Left lobe of liver (tissue), 2 donors: Measurements from ENCODE around the gene ADA. TPM values are rescaled to one million over a fixed set of nuclear protein-coding genes. Genes with fewer than 3 reads are reported as not detected.

Experiments used
- ATAC-seq: fragments of 200-7000 bp; cut with Tn5 transposase; one replicate; pipeline ENCODE4 v1.9.1; 2020; ENCODE audit warnings: mild to moderate bottlenecking, moderate library complexity
- DNase-seq: peaks from one replicate; pipeline ENCODE4 v3.0.0-alpha.2; 2020; ENCODE audit warnings: low spot score
- total RNA-seq: library from RNA; stranded (reverse); gene quantifications from one replicate; pipeline ENCODE4 v1.2.1, GENCODE V29; 2021
- donor health status: DM: no; HTN: no; CAD: no; lungs with moderate emphysema.
- donor health status: DM: no; HTN: yes; CAD: no.

The ADA gene
- total RNA-seq, 1 donor from 2014 or later, result 3.7 TPM

GRCh38 chr20:44627364-44628010, 24.0 kb downstream of the ADA start:
- ATAC-seq (no peak), DNase-seq (no peak)

DNA sequence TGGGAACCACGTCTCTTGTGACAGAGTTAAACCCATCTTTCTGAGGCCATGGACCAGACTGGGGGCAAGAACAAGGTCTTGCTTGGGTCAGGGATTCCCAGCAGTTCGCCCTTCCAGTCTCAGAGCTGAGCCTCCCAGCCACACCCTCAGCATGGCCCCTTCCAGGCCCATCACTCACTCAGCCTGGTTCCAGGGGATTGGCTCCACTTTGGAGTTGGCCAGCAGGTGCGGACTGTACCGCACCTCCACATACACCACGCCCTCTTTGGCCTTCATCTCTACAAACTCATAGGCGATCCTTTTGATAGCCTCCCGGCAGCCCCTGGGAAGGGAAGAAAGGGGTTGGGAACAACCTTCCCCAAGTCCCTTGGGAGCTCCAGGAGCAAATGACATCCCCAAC, 25.2 kb downstream of the ADA start:
- ATAC-seq, result no peak
- no peak for DNase-seq

- no peak for ATAC-seq
- no peak for DNase-seq
Measured at GRCh38 chr20:44625361-44625760, 26.1 kb downstream of the ADA start.

- DNase-seq (no peak), ATAC-seq (no peak)
Measured at GRCh38 chr20:44624743-44625271, 26.7 kb downstream of the ADA start.

- no peak for DNase-seq
- ATAC-seq, result no peak
Measured at GRCh38 chr20:44624152-44624551, 27.3 kb downstream of the ADA start.

DNA sequence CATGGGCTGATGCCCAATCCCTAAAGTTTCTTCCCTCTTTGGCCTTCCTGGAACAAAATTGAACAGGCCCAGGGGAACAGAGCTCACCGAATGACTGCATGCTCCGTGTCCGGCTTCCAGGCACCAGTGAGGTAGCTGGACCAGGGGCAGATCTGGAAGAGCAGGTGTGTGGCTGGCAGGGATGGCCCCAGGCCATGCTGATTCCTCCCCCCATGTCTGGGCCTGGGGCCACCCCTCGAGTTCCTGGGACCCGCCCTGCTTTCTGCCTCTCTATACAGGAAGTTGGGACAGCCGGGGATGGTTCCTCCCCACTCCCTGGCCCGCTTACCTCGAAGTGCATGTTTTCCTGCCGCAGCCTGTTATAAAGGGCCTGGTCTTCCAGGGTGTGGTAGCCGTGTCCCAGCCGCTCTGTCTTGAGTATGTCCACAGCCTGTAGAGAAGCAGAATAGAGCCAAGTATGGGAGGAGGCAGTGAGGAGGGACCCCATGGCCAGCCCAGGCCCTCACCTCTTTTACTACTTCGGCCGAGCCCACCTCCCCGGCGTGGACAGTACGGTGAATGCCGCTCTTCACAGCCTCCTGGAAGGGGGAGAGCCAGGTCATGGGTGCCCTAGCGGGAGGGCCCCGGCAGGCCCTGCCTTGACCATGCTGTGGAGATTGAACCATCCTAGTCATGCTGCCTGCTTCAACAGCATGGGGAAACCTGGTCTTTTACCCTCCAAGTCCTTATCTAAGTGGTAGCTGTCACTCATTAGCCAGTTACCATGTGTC, 28.8 kb downstream of the ADA start:
- DNase-seq (no peak), ATAC-seq (no peak)

GRCh38 chr20:44621939-44622338, 29.6 kb downstream of the ADA start:
- DNase-seq (no peak), ATAC-seq (no peak)

DNA sequence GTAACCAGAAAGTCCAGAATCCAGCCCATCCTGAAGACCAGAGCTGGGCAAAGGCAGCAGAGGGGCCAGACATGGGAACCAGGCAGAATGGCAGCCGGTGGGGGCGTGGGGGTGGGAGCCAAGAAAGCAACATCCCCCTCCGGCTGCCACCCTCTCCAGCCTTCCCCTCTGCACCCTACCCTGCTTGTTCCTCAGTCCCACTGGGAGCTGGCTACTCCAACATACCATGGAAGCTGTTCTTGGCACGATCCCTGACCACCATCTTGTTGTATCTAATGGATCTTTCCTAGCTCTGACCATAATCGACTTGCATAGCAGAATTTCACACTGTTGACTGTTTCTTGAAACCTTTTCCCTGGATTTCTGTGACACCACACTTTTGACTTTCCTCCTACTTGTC, 30.2 kb downstream of the ADA start:
- ATAC-seq (no peak), DNase-seq (no peak)

DNA sequence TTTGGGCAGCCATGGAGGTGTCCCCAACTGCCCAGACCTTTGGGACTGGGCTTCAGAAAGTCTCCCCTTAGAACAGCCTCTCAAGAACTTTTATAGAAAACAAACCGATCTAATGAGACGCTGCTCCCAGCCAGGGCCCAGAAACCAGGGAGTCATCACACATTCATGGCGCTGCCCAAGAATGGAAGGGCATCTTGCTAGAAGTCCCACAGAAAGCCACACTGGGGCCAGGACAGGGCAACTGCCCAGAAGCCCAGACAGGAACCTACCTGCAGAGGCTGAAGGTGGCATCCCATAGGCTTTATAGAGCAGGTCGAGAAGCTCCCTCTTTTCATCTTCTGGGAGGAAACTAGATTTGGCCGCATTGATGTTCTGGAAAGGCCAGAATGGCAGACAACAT, 31.5 kb downstream of the ADA start:
- ATAC-seq (no peak), DNase-seq (no peak)

- DNase-seq (no peak), ATAC-seq (no peak)
Measured at GRCh38 chr20:44619294-44619693, 32.2 kb downstream of the ADA start.

DNA sequence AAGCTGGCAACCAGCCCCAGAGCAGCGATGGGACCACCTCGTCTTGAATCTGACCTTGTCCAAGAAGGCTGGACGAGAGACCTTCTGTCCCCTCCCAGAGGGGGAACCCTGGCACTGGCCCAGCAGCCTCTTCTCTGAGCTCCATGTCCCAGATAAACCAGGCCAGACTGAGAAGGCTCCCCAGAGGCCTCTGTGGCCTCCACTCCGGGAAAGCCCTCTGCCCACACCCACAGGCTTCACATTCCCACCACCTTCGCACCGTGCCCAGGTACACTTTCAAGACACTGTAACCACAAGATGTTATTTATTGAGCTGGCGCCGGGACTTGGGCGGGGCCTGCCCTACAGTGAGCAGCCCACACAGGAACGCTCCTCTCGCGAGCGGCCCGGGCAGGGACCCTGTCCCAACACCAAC, 33.2 kb downstream of the ADA start:
- DNase-seq, result no peak
- no peak for ATAC-seq

DNA sequence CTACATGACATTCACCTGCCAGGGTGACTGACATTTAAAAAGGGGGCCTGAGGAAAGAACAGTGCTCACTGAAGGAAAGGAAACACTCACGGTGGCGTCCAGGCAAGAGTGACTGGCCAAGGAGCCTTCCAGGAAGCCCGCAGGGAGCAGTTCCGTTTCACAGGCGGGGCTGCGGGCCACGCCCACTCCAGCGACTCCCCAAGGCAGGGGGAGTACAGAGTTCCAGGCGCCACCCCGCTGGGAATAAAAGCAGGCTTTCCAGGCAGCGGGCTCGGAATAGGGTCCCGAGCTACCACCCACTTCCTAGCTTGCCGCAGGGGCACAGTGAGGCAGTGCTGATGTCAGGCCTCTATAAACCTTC, 34.9 kb downstream of the ADA start:
- peak; percentile 21 for ATAC-seq
- no peak for DNase-seq

GRCh38 chr20:44615876-44616603, 35.5 kb downstream of the ADA start:
- no peak for ATAC-seq
- DNase-seq, result no peak

- no peak for ATAC-seq
- no peak for DNase-seq
Measured at GRCh38 chr20:44615169-44615791, 36.2 kb downstream of the ADA start.

GRCh38 chr20:44614525-44614924, 37.0 kb downstream of the ADA start:
- no peak for DNase-seq
- no peak for ATAC-seq

GRCh38 chr20:44613575-44613974, 37.9 kb downstream of the ADA start:
- no peak for DNase-seq
- no peak for ATAC-seq

GRCh38 chr20:44610313-44610962, 41.1 kb downstream of the ADA start:
- peak; percentile 70 for DNase-seq

DNA sequence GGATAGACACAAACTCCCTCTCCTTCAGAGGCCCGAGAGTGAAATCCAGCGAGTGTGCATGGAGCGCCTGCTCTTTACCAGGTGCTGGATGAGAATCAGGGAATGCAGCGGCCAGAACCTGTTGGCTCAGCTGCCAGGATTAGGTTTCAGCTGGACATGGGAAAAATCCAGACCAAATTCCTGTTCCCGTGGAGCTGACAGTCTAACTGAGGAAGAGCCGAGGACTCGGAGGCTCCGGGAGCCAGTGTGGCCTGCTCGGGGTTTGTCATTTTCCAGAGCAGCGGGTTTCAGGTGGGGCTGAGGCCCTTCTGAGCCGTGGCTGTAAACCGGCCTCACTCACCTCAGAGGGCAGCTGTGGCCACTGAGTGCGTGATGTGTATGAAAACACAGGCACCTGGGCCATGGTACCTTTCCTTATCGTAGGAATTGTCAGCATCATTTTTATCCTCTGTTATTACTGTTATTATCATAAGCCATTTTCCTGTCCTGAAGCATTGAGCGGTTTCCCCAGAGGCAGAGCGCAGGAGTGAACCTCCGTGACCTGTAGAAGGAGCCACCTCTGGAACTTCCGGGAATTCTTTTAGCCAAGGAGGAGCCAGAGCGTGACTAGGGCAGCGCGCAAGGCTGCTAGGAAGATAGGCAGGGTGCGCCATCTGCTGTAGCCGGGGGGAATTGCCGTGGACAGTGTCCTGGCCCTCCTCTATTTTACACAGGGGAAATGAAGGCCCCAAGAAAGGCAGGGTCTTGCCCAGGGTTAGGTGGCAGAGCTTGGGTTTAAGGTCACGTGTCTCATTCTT, 41.8 kb downstream of the ADA start:
- peak; percentile 89 for DNase-seq
- peak; percentile 96 for ATAC-seq

More at GRCh38 chr20:44610313-44610962, 41.1 kb downstream of the ADA start:
- ATAC-seq, result peak; percentile 69

DNA sequence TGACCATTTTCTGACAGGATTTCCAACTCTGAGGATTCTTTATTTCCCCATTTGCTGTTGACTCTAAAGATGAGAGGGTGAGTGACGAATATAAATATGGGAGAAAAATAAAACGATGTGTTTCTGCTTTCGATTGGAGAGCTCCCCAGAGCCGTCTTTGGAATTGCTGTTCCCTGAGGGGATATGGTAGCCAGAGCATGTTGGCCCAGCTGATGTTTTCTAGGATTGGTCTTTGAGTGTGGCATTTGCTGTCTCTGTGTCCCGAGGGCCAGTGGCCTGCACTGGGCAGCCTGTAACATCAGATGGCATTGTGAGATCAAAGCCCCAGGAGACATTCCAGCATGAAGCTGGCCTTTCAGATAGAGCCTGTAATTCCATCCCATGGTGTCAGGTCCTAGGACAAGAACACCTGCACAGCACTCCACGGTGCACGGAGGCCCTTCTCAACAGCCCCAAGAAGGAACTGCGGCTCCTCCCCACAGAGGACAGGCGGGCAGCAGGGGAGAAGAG, 42.4 kb downstream of the ADA start:
- peak; percentile 14 for ATAC-seq
- DNase-seq, result no peak
